Thyroid gland (tissue), 4 donors: ENCODE data around the gene SPTLC2. TPM values are rescaled to one million over a fixed set of nuclear protein-coding genes. Genes with fewer than 3 reads are reported as not detected.

Experiments
- DNase-seq, 2 donors: peaks; one replicate each; pipeline ENCODE4 v3.0.0-alpha.2; 2019
- H3K27ac ChIP-seq, 3 donors: fragments of 200-600 bp; sonication (generic); 1 replicate in 2 of 3; 2 replicates in 1 of 3; pipeline ENCODE4 v1.5.1; 2016 to 2019; ENCODE audit warnings: mild to moderate bottlenecking in 1 of 3, moderate library complexity in 1 of 3
- H3K27me3 ChIP-seq: fragments of 200-600 bp; sonication (generic); one replicate; pipeline ENCODE4 v1.5.1; 2019
- H3K36me3 ChIP-seq, 2 donors: fragments of 200-600 bp; sonication (generic); one replicate each; pipeline ENCODE4 v1.5.1; 2016 to 2019
- H3K4me1 ChIP-seq, 2 donors: fragments of 200-600 bp; sonication (generic); one replicate each; pipeline ENCODE4 v1.5.1; 2017 to 2019
- H3K4me3 ChIP-seq, 3 donors: fragments of 200-600 bp; sonication (generic); replicated peaks in 1 of 3; 1 replicate in 2 of 3; 2 replicates in 1 of 3; pipeline ENCODE4 v1.5.1; 2016; ENCODE audit warnings: mild to moderate bottlenecking in 1 of 3
- H3K9me3 ChIP-seq: fragments of 200-600 bp; sonication (generic); one replicate; pipeline ENCODE4 v1.5.1; 2017
- POLR2A ChIP-seq, 2 donors: fragments of 450-650 bp; IDR thresholded peaks; one replicate each; pipeline ENCODE4 v1.6.1; 2017; ENCODE audit warnings: antibody characterized with exemption in 2 of 2, mild to moderate bottlenecking in 2 of 2, moderate library complexity in 1 of 2
- WGBS, 2 donors: methylation state at CpG; one replicate each; pipeline ENCODE4 v1.1.5; 2017; 5-methylcytosine and 5-hydroxymethylcytosine counted together
- intact Hi-C: fragments of 100-400 bp; cut with DNase I; formaldehyde crosslinking; loops from one replicate; pipeline ENCODE4 v1.15.1; 2023
- total RNA-seq, 4 donors: library from RNA; depleted of rRNA; stranded (reverse); fragments of >200 nt; gene quantifications; one replicate each; pipeline ENCODE4 v1.2.3, GENCODE V29; 2016
- TF ChIP-seq, protein P1 (sequence below), 6 experiments: fragments of 200-600 bp in 3 of 6; fragments of 450-650 bp in 3 of 6; sonication (generic) in 3 of 6; IDR thresholded peaks; one replicate each; pipeline ENCODE4 v1.5.1; 2016 to 2019; ENCODE audit warnings: antibody characterized with exemption in 6 of 6, mild to moderate bottlenecking in 2 of 6, inconsistent platforms in 1 of 6, moderate library complexity in 1 of 6

Gene SPTLC2
- total RNA-seq, 4 donors from 2014 or later, result 25.6 to 32.2 (median 29.0) TPM

DNA sequence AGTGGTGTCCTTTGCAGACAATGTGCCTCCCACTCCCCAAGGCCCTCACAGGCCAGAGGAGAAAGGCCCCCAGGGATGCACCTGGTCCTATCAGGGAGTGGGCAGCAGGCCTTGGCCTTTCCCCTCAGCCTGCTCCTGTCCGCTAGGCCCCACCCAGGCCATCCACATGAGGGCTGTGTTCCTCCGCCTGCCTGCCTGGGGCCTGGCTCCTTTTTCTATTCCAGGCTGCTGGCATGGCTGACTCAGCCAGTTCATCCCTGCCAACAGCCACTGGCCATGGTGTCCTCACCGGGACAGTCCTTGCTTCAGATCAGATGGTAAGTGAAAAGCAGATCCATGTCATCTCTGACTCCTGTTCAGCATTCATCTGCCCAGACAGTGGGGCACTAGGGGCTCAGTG, 131.2 kb downstream of the SPTLC2 start:
- no peaks in the 10 kb centered on the region for H3K36me3 ChIP-seq
- H3K27ac ChIP-seq, result no peak overlapping the region
- H3K27me3 ChIP-seq, result no peaks in the 10 kb centered on the region
- H3K4me3 ChIP-seq, result no peak overlapping the region
- TF ChIP-seq POLR2A (IDR thresholded peaks at IDR 0.05), result no peak
- TF ChIP-seq, protein P1, sequence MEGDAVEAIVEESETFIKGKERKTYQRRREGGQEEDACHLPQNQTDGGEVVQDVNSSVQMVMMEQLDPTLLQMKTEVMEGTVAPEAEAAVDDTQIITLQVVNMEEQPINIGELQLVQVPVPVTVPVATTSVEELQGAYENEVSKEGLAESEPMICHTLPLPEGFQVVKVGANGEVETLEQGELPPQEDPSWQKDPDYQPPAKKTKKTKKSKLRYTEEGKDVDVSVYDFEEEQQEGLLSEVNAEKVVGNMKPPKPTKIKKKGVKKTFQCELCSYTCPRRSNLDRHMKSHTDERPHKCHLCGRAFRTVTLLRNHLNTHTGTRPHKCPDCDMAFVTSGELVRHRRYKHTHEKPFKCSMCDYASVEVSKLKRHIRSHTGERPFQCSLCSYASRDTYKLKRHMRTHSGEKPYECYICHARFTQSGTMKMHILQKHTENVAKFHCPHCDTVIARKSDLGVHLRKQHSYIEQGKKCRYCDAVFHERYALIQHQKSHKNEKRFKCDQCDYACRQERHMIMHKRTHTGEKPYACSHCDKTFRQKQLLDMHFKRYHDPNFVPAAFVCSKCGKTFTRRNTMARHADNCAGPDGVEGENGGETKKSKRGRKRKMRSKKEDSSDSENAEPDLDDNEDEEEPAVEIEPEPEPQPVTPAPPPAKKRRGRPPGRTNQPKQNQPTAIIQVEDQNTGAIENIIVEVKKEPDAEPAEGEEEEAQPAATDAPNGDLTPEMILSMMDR (IDR thresholded peaks at IDR 0.05), result no peak
- intact Hi-C loops, result no loop called here
- 83 to 94% methylated on average over 3 of the region's 3 CpGs for WGBS, 2 donors
- H3K9me3 ChIP-seq, result no peaks in the 10 kb centered on the region
- DNase-seq, result no peak
- peaks cover 0 to 15% of the 10 kb centered on the region in 2 donors for H3K4me1 ChIP-seq

DNA sequence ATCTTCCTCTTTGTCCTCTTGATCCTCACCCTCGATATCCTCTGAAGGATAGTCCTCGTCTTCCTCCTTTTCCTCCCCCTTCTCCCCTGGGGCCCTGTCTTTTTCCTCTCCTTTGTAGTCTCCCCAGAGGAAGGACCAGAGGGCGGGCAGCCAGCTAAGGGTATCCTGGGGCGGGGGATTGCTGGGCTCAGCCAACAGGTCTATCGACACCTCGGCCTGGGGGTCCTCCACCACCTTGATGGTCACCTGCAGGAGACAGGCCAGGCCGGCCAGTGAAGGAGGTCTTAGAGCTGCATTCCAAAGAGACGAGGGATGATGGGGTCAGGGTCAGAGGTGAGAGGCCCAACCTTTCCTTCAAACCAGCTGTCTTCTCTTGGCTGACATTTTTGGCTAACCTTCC, 134.0 kb downstream of the SPTLC2 start:
- Histone ChIP-seq H3K27me3 (no peaks in the 10 kb centered on the region), H3K4me3 (no peak overlapping the region), H3K4me1 (peaks cover 0 to 15% of the 10 kb centered on the region in 2 donors), H3K9me3 (no peaks in the 10 kb centered on the region), H3K27ac (no peak overlapping the region), H3K36me3 (no peaks in the 10 kb centered on the region)
- no peak for DNase-seq
- TF ChIP-seq POLR2A (IDR thresholded peaks at IDR 0.05), result no peak
- TF ChIP-seq, protein P1 (IDR thresholded peaks at IDR 0.05), result no peak
- intact Hi-C loops, result no loop called here
- 83 to 91% methylated on average over 8 of the region's 8 CpGs for WGBS, 2 donors

DNA sequence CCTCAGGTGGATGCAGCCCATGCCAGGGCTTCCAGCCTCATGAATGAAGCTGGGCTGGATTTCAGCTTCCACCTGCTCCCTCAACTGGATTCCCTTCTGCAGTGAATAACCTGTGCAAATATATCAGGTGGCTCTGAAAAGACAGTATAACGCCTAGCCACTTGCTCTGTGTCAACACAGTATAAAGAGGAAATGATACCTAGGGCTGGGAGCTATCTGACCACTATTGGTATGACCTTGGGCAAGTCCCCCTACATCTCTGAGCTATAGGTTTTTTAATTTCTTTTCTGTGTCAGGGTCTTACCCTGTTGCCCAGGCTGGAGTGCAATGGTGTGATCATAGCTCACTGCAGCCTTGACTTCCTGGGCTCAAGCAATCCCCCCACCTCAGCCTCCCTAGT, 137.6 kb downstream of the SPTLC2 start:
- Histone ChIP-seq H3K27me3 (no peaks in the 10 kb centered on the region), H3K27ac (no peak overlapping the region), H3K9me3 (no peaks in the 10 kb centered on the region), H3K4me1 (peaks cover 0 to 7% of the 10 kb centered on the region in 2 donors), H3K36me3 (no peaks in the 10 kb centered on the region), H3K4me3 (no peak overlapping the region)
- no peak for DNase-seq
- TF ChIP-seq, protein P1 (IDR thresholded peaks at IDR 0.05), result no peak
- TF ChIP-seq POLR2A (IDR thresholded peaks at IDR 0.05), result no peak
- intact Hi-C loops, result no loop called here
- 67 to 69% methylated on average over 1 of the region's 1 CpG for WGBS, 2 donors

DNA sequence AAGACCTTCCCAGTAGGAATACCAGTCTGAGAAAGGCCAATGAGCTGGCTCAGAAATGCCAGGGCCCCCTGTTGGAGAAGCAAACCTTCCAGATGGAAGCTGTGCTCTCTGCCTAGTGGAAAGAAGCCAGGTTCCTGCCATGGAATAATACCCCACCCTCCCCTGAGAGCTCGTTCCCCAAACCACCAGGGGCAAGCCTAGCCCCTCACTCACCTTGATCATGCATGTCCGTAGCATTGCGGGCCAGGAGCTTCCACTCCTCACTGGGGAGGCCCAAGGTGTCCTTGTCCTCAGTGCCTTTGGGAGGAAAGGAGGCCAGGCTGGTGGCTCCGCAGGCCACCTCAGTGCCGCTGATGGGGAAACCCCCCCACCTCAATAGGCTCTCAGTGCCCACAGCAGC, 138.4 kb downstream of the SPTLC2 start:
- no peaks in the 10 kb centered on the region for H3K36me3 ChIP-seq
- no peak overlapping the region for H3K4me3 ChIP-seq
- intact Hi-C loops, result no loop called here
- no peaks in the 10 kb centered on the region for H3K4me1 ChIP-seq
- H3K9me3 ChIP-seq, result no peaks in the 10 kb centered on the region
- TF ChIP-seq POLR2A (IDR thresholded peaks at IDR 0.05), result no peak
- TF ChIP-seq, protein P1 (IDR thresholded peaks at IDR 0.05), result no peak
- H3K27me3 ChIP-seq, result no peaks in the 10 kb centered on the region
- DNase-seq, result no peak
- no peak overlapping the region for H3K27ac ChIP-seq
- WGBS, 2 donors, result 73 to 100% methylated on average over 2 to 3 of the region's 5 CpGs

DNA sequence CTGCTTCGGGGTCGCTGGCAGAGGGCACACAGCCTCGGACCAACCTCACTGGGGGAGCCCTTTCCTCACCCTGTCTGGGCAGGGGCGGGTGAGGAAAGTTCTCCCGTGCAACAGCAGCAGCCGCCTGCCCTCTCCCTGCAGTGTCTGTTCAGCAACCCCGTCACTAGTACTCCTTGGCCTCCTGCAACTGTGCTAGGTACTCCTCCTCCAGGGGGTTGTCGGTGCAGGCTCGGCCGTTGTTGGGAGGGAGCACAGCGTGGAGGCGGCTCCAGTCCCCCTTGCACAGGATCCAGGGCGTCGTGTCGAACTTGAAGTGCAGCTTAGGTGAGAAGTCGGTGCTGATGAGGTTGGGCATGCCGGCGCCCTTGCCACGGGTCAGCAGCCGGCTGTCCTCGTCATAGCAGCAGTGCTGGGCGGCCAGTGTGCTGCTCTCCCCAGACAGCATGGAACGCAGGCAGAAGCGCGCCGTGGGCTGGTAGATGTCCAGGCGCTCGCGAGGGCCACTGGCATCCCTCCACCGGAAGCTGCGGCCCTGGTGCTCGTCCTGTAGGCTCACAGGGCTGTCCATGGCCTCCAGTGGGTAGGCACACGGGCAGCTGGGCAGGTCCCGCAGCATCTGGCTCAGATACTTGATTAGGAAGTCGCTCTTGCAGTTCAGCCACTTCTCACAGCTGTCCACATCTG, 140.9 kb downstream of the SPTLC2 start:
- H3K27me3 ChIP-seq, result no peaks in the 10 kb centered on the region
- H3K9me3 ChIP-seq, result no peaks in the 10 kb centered on the region
- no peaks in the 10 kb centered on the region for H3K4me1 ChIP-seq
- TF ChIP-seq, protein P1 (IDR thresholded peaks at IDR 0.05), result no peak
- TF ChIP-seq POLR2A (IDR thresholded peaks at IDR 0.05), result no peak
- WGBS, 2 donors, result 85 to 86% methylated on average over 17 to 23 of the region's 35 CpGs
- intact Hi-C loops, result no loop called here
- no peak overlapping the region for H3K4me3 ChIP-seq
- no peak for DNase-seq
- H3K27ac ChIP-seq, result no peak overlapping the region
- no peaks in the 10 kb centered on the region for H3K36me3 ChIP-seq
